Measurements from ENCODE around the gene CRYAB. TPM values are rescaled to one million over a fixed set of nuclear protein-coding genes. Genes with fewer than 3 reads are reported as not detected.
A peak's percentile ranks its signal among the peaks of the same experiment; 100 is the strongest.

The CRYAB gene
- total RNA-seq, 1 experiment from 2014 or later = 2.1 TPM

DNA sequence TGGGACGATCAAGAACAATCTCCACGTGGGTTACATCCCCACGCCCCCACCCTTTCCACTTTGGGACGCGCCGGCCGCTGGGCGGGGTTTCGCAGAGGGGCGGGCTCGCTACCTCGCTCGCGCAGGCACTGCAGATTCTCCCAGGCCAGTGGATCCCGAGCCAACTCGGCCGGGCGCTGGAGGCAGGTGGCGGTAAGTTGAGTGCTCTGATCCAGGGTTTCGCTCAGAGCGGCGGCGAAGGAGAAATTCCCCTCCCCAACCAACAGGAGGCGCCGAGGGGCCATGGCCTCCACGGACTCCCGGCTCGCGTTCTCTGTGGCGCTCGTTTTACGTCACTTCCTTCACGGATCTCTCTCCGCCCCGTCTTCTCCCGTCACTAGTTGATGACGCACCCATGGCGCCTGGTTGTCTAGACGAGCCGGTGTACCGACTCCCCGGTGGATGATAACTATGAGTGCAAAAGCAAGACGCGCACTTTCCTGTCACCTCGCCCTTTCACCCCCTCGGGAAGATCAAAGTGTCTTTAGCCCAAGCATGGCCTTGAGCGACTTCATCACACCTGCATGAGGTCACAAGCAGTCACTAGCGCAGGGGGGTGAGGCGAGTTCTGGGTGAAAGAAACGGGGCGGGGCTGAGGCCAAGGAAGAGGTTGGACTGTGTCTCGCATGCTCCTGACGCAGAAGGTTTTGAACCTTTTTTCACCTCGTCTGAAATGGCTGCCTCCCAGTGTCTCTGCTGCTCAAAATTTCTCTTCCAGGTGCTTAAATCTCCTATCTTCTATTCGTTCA is 32.5 kb downstream of the CRYAB start, which contains the start of the genes CFAP68 and FDXACB1 (continued):
- TF ChIP-seq CBFB (CRISPR knock-in tag; IDR thresholded peaks at IDR 0.05; ENCODE audit: low read depth) = no peak
- TF ChIP-seq, protein P1, sequence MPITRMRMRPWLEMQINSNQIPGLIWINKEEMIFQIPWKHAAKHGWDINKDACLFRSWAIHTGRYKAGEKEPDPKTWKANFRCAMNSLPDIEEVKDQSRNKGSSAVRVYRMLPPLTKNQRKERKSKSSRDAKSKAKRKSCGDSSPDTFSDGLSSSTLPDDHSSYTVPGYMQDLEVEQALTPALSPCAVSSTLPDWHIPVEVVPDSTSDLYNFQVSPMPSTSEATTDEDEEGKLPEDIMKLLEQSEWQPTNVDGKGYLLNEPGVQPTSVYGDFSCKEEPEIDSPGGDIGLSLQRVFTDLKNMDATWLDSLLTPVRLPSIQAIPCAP (CRISPR knock-in tag; IDR thresholded peaks at IDR 0.05) = no peak
- no peak for TF ChIP-seq ATF2 (CRISPR knock-in tag; IDR thresholded peaks at IDR 0.05; ENCODE audit: borderline replicate concordance, low read depth)
- no peak for TF ChIP-seq EMX1 (CRISPR knock-in tag; IDR thresholded peaks at IDR 0.05)
- TF ChIP-seq ZNF138 (CRISPR knock-in tag; conservative IDR thresholded peaks at IDR 0.05) = no peak
- no peak for TF ChIP-seq FOXP4 (CRISPR knock-in tag; IDR thresholded peaks at IDR 0.05)
- TF ChIP-seq, protein P2, sequence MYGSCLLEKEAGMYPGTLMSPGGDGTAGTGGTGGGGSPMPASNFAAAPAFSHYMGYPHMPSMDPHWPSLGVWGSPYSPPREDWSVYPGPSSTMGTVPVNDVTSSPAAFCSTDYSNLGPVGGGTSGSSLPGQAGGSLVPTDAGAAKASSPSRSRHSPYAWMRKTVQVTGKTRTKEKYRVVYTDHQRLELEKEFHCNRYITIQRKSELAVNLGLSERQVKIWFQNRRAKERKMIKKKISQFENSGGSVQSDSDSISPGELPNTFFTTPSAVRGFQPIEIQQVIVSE (CRISPR knock-in tag; IDR thresholded peaks at IDR 0.05; ENCODE audit: borderline replicate concordance) = no peak
- no peak for TF ChIP-seq ESRRA (CRISPR knock-in tag; IDR thresholded peaks at IDR 0.05; ENCODE audit: borderline replicate concordance)
- TF ChIP-seq KAT7 (CRISPR knock-in tag; IDR thresholded peaks at IDR 0.05; ENCODE audit: borderline replicate concordance) = no peak
- no peak for TF ChIP-seq ZNF425 (CRISPR knock-in tag; conservative IDR thresholded peaks at IDR 0.05)
- peak; percentile 99 for TF ChIP-seq CREM (CRISPR knock-in tag; IDR thresholded peaks at IDR 0.05)
- TF ChIP-seq PRDM15 (CRISPR knock-in tag; IDR thresholded peaks at IDR 0.05) = 0 out of 2 replicates have a peak, but pooled peaks have one; percentile 19
- no peak; the same call in 1 of the 2 replicates for TF ChIP-seq ETV6 (CRISPR knock-in tag; IDR thresholded peaks at IDR 0.05)
- TF ChIP-seq RELA (CRISPR knock-in tag; IDR thresholded peaks at IDR 0.05; ENCODE audit: borderline replicate concordance) = no peak
- no peak for TF ChIP-seq OVOL2 (CRISPR knock-in tag; IDR thresholded peaks at IDR 0.05; ENCODE audit: borderline replicate concordance)
- TF ChIP-seq ZMAT4 (CRISPR knock-in tag; IDR thresholded peaks at IDR 0.05) = no peak
- TF ChIP-seq SP1 (CRISPR knock-in tag; conservative IDR thresholded peaks at IDR 0.05) = peak; percentile 88
- no peak for TF ChIP-seq JAZF1 (CRISPR knock-in tag; IDR thresholded peaks at IDR 0.05)
- peak; percentile 94 for TF ChIP-seq ZBTB21 (CRISPR knock-in tag; IDR thresholded peaks at IDR 0.05; ENCODE audit: borderline replicate concordance)
- no peak for TF ChIP-seq E2F1 (CRISPR knock-in tag; IDR thresholded peaks at IDR 0.05)
- no peak for TF ChIP-seq E2F4 (CRISPR knock-in tag; IDR thresholded peaks at IDR 0.05; ENCODE audit: borderline replicate concordance, low read depth)
- TF ChIP-seq NR2C2 (CRISPR knock-in tag; IDR thresholded peaks at IDR 0.05) = no peak
- no peak for TF ChIP-seq RORB (CRISPR knock-in tag; IDR thresholded peaks at IDR 0.05)

Measured in WTC11 (cell line).